ENCODE data around the gene CDH12. TPM values are rescaled to one million over a fixed set of nuclear protein-coding genes. Genes with fewer than 3 reads are reported as not detected.

Gene CDH12
- polyA plus RNA-seq, 2 of the 4 experiments (the other 2 are of a cell fraction): 0.04 TPM; not detected in 1

GRCh38 chr5:22615964-22616363 lies 237.2 kb downstream of the CDH12 start:
- no peak for ATAC-seq
- no peak for TF ChIP-seq MYC (IDR thresholded peaks at IDR 0.05; ENCODE audit: borderline replicate concordance, low read length)
- TF ChIP-seq FOSL2 (IDR thresholded peaks at IDR 0.05): no peak
- no peak for TF ChIP-seq FOSL2 (CRISPR knock-in tag; IDR thresholded peaks at IDR 0.05)
- no peak for TF ChIP-seq MAZ (IDR thresholded peaks at IDR 0.05; ENCODE audit: borderline replicate concordance, low read depth, low read length)
- TF ChIP-seq EHMT2 (IDR thresholded peaks at IDR 0.05; ENCODE audit: low read depth): no peak
- TF ChIP-seq CHD4 (IDR thresholded peaks at IDR 0.05; ENCODE audit: borderline replicate concordance): no peak
- no peak for TF ChIP-seq TP53 (CRISPR knock-in tag; IDR thresholded peaks at IDR 0.05)
- TF ChIP-seq MAX (IDR thresholded peaks at IDR 0.05): no peak
- TF ChIP-seq NFE2L2 (conservative IDR thresholded peaks at IDR 0.05; ENCODE audit: low read length): no peak
- TF ChIP-seq KDM1A (IDR thresholded peaks at IDR 0.05; ENCODE audit: low read depth): no peak
- no peak for TF ChIP-seq HEYL (CRISPR knock-in tag; IDR thresholded peaks at IDR 0.05)
- no peak for TF ChIP-seq ZC3H11A (IDR thresholded peaks at IDR 0.05)
- no peak for TF ChIP-seq POLR2A (IDR thresholded peaks at IDR 0.05; ENCODE audit: low read length)
- TF ChIP-seq CBX8 (IDR thresholded peaks at IDR 0.05): no peak
- no peak for TF ChIP-seq HOXB5 (CRISPR knock-in tag; IDR thresholded peaks at IDR 0.05)
- TF ChIP-seq HMGXB4 (CRISPR knock-in tag; IDR thresholded peaks at IDR 0.05; ENCODE audit: borderline replicate concordance): no peak
- TF ChIP-seq HES2 (IDR thresholded peaks at IDR 0.05): no peak
- no peak for TF ChIP-seq MAFK (IDR thresholded peaks at IDR 0.05; ENCODE audit: partially characterized antibody)
- no peak for TF ChIP-seq FOXS1 (CRISPR knock-in tag; IDR thresholded peaks at IDR 0.05)
- TF ChIP-seq RAD21 (conservative IDR thresholded peaks at IDR 0.05 in 1 of 2, IDR thresholded peaks at IDR 0.05 in 1 of 2): no peak
- TF ChIP-seq ELK1 (IDR thresholded peaks at IDR 0.05; ENCODE audit: low read depth, low read length): no peak
- no peak for FAIRE-seq
- H3K4me1 ChIP-seq: no peaks in the 10 kb centered on the region
- 3% methylated on average over 1 of the region's 1 CpG for WGBS (ENCODE audit: missing lambda C conversion rate)
- no peak overlapping the region for H3K4me3 ChIP-seq
- ChIA-PET POLR2A (no interaction called here), CTCF (no interaction called here)
- H3K4me2 ChIP-seq: no peak overlapping the region
- H3K9me3 ChIP-seq: no peaks in the 10 kb centered on the region
- no peak for DNase-seq (ENCODE audit: low read depth in 1 of 2, low spot score in 1 of 2)
- no peak overlapping the region for H3K27ac ChIP-seq

- Histone ChIP-seq H3K4me1 (no peaks in the 10 kb centered on the region), H3K4me2 (no peak overlapping the region), H3K9me3 (no peaks in the 10 kb centered on the region), H3K4me3 (no peak overlapping the region), H3K27ac (no peak overlapping the region)
- DNase-seq (ENCODE audit: low read depth in 1 of 2, low spot score in 1 of 2): no peak
- whole genome bisulfite sequencing (ENCODE audit: missing lambda C conversion rate): 6% methylated on average over 5 of the region's 5 CpGs
- TF ChIP-seq KDM1A (IDR thresholded peaks at IDR 0.05; ENCODE audit: low read depth) (no peak), PHF8 (IDR thresholded peaks at IDR 0.05; ENCODE audit: borderline replicate concordance, low read depth) (no peak), HOXB13 (CRISPR knock-in tag; IDR thresholded peaks at IDR 0.05; ENCODE audit: low read depth) (no peak), JUN (IDR thresholded peaks at IDR 0.05) (no peak)
- no peak for FAIRE-seq
- POLR2A ChIA-PET: no interaction called here
- no peak for ATAC-seq
- CTCF ChIA-PET: no interaction called here
These were observed 238.6 kb downstream of the CDH12 start for GRCh38 chr5:22614486-22615094.
